Omental fat pad (tissue), 4 donors: ENCODE measurements around the gene GDPD5. TPM values are rescaled to one million over a fixed set of nuclear protein-coding genes. Genes with fewer than 3 reads are reported as not detected.

Experiments used
- ATAC-seq: fragments of 150-250 bp; one replicate; pipeline ENCODE4 v1.9.1; 2016; ENCODE audit warnings: mild to moderate bottlenecking, moderate library complexity; ENCODE audit not compliant: low FRiP score
- DNase-seq: peaks from one replicate; pipeline ENCODE4 v3.0.0-alpha.2; 2019; ENCODE audit warnings: low spot score
- CTCF ChIP-seq, 3 donors: fragments of 450-650 bp; IDR thresholded peaks; one replicate each; pipeline ENCODE4 v1.5.1; 2016 to 2017; ENCODE audit warnings: antibody characterized with exemption in 3 of 3, mild to moderate bottlenecking in 3 of 3, moderate library complexity in 2 of 3
- total RNA-seq, 4 donors: library from RNA; depleted of rRNA; stranded (reverse); fragments of >200 nt; gene quantifications; one replicate each; pipeline ENCODE4 v1.1.0, GENCODE V29; 2016

Gene GDPD5
- total RNA-seq, 4 donors from 2014 or later: 23.6 to 34.7 (median 31.7) TPM

GRCh38 chr11:75556275-75556674 lies 30.5 kb upstream of the GDPD5 start:
- no peak for ATAC-seq
- no peak for TF ChIP-seq CTCF (IDR thresholded peaks at IDR 0.05)
- DNase-seq: no peak

GRCh38 chr11:75555079-75555811 lies 29.5 kb upstream of the GDPD5 start:
- TF ChIP-seq CTCF (IDR thresholded peaks at IDR 0.05): no peak
- ATAC-seq (no peak), DNase-seq (no peak)

- DNase-seq: peak; percentile 62
- no peak for TF ChIP-seq CTCF (IDR thresholded peaks at IDR 0.05)
- peak; percentile 89 for ATAC-seq
Measured at GRCh38 chr11:75554258-75555022, 28.7 kb upstream of the GDPD5 start.

- DNase-seq: no peak
- no peak for TF ChIP-seq CTCF (IDR thresholded peaks at IDR 0.05)
- no peak for ATAC-seq
Measured at GRCh38 chr11:75553889-75554257, 28.1 kb upstream of the GDPD5 start.

GRCh38 chr11:75553182-75553581 lies 27.4 kb upstream of the GDPD5 start:
- no peak for DNase-seq
- no peak for TF ChIP-seq CTCF (IDR thresholded peaks at IDR 0.05)
- no peak for ATAC-seq

GRCh38 chr11:75549370-75549958 lies 23.7 kb upstream of the GDPD5 start:
- TF ChIP-seq CTCF (IDR thresholded peaks at IDR 0.05): no peak
- no peak for DNase-seq
- ATAC-seq: no peak
